CD4-positive, alpha-beta T cell treated with Interleukin-1 beta for 1 hour (primary cell): ENCODE measurements around the gene CIB4.
"Not testable (repeated sequence)": the region's sequence is repeated elsewhere in the genome, so short reads cannot be mapped to it uniquely, and the experiment has no call there.

Source experiments
- DNase-seq, 2 donors: peaks; one replicate each; pipeline ENCODE4 v3.0.0-alpha.2; 2020 to 2022

The CIB4 gene

DNA sequence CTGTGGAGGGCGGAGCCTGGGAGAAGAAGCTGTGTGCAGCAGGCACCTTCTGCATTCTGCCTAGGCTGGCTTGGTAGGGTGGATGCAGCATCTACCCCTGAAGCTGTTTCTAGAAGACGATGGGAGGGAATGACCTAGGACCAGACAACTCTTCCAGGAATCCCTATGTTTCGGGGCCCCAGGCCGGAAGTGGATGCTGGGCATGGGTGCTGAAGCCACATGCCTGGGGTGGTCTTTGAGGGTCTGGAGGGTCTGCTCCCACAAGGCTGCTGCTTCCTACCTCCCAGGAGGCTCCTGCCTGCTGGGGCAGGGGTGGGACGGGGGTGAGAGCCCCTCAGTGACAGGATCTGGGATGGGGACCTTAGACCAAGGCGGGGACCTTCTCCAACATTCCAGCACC, 61.0 kb downstream of the CIB4 start:
- DNase-seq, result no peak

DNA sequence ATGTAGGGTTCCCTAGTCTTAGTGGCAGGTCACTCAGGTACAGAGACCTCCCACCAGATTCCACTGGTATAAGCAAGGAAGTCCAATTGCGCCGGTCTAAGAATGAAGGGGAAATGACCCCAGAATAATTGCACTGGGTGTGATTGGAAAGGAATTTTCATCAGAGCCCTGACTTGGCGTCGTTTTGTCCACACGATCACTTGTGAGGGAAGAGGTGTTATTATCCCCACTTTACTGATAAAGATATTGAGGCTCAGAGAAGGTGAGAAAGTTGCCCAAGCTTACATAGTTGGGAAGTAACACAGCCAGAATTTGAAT, 61.5 kb downstream of the CIB4 start:
- DNase-seq, result no peak

DNA sequence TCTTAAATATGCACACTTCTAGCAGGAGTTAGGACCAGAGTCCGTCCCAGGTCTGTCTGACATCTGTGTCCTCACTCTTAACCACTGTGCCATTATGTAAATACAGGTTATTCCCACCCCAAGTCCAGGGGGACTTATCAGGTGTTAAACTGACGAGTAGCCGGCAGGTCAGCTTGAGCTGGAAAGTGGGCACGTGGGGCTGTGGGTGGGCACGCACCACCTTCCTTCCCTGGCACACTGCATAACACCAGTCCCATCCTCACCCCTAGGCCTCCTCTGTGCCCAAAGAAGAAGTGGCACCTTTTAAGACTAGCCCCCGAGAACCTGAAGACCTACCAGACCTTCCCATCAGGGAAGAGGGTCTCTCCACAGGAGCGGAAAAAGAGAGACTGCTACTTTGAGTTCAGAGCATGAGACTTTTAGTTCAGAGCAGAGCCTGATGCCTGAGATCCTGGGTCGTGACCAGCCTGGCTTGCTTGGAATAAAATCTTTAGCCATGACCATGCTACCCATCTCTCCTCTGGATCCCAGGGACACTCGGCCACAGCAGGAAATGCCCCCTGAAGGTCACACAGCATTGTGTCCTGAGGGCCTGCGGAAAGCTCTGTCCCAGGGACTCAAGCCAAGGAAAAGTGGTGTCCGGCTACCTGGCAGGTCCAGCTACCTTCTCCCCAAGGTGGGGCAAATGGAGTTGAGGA, 62.0 kb downstream of the CIB4 start:
- no peak for DNase-seq

GRCh38 chr2:26578581-26578980, 62.6 kb downstream of the CIB4 start:
- DNase-seq, result no peak

GRCh38 chr2:26578113-26578458, 63.1 kb downstream of the CIB4 start:
- no peak for DNase-seq

DNA sequence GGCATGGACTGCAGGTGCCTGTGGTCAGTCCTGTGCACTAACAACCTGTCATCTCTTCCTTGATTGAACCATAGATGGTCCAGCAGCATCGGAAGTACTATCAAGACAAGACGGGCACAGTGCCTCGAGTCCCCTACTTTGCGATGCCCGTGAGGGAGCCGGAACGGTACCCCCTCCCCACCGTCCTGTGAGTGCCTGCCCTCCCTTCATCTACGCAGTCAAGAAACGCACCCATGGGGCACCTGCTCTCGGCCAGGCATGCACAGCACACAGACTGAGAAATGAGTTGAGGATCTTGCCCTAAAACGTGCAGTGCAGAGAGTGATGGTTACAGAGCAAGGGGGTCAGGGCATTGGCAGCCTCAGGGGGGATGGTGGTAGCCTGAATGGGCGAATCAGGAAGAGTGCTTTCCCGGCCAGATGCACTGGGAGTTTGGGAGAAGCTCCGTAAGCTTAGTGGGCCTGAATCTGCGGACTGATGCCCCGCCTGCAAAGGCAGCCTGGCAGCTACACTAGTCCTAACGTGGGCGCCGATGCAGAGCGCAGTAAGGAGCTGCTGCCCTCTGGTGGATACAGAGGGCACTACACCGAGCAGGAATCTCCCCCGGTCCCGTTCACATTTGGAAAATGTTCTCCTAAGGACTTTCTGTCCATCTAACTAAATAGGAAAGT, 63.6 kb downstream of the CIB4 start:
- peak; percentile 47 to 48 for DNase-seq

DNA sequence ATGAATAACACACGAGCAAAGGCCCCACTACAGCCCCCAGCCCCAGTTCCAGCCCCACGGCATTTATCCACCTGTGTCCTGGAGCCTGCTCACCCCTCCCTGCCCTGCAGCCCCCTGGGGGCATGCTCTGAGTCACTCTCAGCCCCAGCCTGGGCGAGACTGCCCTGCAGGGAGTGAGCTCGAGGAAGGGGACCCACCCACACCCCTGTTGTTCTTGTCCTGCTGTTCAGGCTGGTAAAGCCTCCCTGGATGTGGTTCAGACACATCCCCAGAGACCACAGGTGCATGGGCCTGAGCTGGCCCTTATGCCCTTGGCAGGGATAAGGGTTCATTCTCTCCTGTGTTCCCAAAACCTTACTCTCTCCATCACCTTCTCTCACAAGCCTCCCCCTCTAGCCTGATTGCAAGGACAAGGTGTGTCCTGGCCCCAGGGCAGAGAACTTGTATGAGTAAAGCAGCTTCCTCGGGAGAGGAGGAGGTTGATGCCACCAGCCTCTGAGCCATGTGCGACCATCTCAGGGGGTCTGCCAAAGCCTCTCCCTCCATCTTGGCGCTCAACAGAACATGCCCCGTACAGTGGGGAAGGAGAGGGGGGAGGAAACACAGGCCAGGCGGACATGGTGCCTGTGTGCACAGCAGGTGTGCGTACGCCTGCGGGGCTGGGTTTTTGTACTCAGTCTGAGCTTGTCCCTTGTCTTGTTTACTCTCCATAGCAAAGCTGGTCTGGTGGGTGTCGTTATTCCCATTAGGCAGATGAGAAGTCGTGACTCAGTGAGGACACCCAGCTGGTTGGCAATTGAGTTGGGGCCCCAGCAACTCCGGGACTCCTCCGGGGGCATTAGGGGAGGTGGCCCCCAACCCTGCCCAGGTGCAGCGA, 64.4 kb downstream of the CIB4 start:
- DNase-seq, result no peak

GRCh38 chr2:26575836-26576564, 65.2 kb downstream of the CIB4 start:
- DNase-seq, result no peak

GRCh38 chr2:26574900-26575560, 66.1 kb downstream of the CIB4 start:
- no peak for DNase-seq

DNA sequence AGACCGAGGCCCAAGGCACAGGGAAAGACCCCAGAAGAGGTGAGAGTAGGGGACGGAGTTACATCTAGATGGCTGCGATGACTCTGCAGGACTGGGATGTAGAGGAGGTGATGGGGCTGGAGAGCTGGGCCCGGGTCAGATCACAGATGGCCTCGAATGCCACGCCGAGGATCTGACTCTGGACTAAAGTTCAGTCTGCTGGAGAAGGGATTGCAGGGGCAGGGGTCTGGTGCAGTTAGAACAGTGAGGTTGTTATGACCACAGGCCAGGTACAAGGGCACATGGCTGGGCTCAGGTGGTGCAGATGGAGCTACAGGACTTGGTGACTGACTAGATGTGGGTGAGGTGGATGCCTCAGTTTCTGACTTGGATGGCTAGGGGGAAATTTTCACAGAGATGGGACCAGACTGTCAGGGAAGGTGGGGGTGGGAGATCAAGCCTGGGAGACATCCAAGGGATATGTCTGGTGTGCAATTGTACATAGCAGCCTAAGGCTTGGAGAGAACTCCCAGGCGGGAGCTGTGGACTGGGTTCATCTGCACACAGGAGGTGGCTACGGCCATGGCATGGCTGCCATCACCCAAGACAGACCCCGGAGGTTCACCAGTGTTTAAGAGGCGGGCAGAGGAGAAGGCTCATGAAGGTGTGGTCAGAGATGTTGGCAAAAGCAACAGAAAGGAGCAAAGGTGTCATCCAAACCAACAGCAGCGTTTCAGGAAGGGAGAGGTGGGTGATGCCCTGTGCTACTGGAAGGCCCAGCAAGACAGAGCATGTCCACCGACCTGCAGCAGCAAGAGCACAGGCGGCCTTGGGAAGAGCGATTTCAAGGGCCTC, 66.9 kb downstream of the CIB4 start:
- no peak for DNase-seq

DNA sequence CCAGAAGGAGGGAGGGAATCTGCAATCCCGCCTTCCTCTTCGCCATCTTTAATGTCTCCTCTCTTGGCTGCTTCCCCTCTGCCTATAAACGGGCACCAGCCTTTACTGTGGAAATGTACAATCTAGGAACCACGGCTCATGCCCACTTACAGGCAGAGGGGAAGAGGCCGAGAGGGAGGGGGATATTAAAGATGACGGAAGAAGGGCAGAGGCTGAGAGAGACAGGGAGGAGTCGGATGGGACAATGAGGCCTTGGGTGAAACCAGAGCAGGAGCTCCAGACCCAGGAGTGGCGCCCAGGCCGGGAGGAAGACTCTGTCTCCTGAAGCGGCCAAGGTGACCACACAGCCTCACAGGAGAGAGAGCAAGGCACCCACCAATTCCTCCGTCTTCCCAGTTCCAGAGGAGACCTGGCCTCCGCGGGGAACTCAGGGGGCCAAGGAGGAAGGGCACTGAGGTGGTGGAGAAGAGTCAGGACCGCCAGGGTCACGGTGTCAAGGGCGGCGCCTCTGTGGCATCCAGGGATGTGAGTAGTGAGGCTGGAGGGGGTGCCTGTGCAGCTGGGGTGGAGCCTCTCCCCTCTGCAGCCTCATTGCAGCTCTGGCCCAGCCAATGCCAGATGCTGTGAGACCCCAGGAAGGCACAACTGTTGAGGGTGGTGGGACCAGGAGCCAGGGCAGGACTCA, 67.8 kb downstream of the CIB4 start:
- DNase-seq, result no peak

DNA sequence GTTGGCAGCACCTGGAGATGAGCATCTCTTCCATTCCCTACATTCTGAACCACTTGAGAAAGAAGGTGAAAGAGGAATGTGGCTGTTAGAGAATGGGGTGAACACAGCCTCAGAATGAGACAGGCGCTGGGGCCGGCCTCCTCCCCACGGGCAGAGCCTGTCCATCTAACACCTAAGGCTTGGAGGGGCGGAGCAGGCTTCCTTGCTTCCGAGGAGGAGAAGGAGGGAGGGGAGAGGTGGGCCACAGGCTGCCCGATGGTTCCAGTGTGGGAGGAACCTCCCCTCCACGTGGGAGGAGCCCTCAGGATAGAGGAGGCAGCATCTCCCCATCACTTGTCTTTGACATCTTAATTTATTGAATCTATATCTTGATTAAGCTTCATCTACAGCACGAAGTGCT, 68.6 kb downstream of the CIB4 start:
- no peak for DNase-seq

DNA sequence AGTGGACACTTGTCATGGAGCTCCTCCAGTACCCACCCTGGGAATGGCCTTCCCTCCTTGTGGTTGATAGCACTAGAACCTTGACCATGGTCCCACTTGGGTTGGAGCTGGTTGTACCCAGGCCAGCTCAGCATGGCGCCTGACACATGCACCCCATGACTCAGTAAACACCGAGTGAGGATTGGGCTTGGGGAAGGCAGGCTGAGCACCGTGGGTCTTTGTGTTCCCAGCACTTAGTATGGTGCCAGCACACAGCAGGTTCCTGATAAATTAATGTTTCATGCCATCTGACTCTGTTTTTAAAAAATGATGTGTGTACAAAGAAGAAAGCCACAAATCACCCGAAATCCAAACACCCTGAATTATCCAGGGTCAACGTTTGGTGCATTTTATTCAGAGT, 69.8 kb downstream of the CIB4 start:
- no peak for DNase-seq

DNA sequence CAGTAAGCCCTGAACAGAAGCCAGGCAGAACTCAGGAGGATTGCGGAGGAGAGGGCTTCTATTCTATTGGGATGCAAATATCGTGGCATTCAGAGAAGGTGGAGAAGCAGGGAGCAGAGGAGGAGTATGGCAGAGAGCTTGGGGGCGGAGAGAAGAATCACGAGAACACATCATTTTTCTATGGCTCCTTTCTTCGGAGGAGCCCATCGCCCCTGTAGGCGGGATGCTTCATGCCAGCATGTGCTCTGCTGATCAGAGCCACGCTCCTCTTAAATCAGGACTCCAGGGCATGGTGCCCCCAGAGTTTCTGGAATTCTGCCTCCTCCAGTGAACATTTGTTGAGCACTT, 71.1 kb downstream of the CIB4 start:
- no peak for DNase-seq

DNA sequence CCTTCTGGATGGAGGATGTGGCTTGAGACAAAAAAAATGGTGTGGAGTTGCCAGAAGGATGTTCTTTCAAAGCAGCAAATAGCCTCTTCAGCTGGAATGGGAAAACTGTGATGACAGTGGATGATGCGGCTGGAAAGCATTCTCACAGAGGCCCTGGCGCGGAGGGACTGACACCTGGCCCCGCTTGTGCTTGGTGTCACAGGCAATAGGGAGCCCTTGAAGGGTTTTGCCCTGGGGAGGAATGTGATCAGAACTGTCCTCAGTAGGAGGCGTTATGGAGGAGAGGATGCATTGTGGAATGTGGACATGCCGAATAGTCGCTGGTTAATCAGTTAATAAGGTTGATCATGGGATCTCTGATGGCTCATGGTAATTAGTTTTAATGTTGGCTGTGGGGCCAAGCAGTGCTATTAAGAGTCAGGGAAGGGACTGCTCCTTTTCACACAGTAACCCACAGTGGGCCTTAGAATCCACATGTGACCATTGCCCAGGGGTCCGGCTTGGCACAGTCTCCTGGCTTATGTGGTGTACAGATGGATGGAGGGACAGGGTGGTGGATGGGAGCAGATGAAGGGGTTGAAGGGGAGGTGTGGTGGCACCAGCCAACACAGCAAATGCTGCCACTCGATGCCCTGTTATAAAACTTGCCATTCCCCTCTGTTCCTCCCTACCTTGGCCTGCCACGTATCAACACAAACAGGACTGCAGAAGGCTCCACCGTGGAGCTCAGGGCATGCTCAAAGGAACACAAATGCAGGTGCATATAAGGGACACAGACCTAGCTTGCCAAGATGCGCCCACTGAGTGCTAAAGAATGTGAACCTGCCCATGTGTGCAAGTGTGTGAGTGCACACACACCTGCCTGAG, 71.7 kb downstream of the CIB4 start:
- DNase-seq, result no peak

DNA sequence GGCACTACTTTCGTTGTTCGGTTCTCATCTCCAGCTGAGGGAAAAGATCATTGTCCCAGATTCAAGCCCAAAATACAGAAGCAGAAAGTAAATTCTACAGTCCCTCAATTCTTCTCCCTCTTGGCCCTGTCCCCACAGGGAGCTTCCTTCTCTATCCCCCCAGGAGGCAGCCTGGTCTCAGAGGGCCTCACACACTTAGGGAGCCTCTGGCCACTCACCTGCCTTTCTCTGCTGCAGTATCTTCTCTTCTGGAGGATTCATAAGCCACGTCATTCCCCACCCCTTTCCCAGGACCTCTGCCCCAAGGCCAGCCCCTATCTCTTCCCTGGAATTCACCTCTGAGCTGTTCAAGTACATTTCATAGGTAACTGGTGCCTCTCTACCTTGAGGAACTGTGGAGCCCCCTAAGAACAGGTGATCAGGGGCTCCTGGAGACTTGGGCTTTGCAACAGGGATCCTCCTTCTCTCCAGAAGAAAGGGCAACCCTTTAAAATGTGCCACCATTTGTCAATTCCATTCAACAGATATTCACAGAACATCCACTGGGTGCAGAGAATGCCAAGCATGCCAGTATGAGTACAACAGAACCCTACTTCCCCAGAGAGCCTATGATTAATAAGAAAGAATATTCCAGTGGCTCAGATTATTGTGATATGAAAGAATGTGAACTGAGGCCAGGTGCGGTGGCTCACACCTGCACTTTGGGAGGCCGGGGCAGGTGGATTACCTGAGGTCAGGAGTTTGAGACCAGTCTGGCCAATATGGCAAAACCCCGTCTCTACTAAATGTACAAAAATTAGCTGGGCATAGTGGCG, 72.9 kb downstream of the CIB4 start:
- DNase-seq, result no peak

GRCh38 chr2:26567534-26567933, 73.6 kb downstream of the CIB4 start:
- DNase-seq, result no peak

DNA sequence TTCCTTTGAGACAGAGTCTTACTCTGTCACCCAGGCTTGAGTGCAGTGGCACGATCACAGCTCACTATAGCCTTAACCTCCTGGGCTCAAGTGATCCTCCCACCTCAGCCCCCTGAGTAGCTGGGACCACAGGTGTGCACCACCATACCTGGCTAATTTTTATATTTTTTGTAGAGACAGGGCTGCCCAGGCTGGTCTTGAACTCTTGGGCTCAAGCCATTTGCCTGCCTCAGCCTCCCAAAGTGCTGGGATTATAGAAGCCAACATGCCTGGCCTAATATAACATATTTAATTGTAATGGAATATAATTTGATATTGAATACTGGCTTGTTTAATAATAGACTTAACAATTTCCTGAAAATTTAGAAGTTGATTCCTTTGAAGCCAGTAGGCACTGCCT, 74.4 kb downstream of the CIB4 start:
- not testable (repeated sequence) for DNase-seq

DNA sequence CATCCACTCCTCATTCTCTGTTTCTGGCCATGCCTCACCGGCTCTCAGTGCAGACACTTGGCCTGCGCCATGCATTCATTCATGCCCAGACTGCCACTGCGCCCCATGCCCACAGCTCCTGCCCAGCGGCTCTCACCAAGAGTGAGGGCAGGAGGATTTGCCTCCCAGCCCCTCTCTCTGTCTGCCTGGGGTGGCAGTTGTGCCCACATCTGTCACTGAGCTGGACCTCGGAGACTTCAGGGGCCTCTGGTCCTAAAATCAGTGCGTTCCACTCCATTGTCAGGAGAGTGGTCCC, 75.1 kb downstream of the CIB4 start:
- DNase-seq, result no peak
